NB4 (cell line): ENCODE data around the gene PARP8.
"Not testable (repeated sequence)": the region's sequence is repeated elsewhere in the genome, so short reads cannot be mapped to it uniquely, and the experiment has no call there.

Source experiments
- DNase-seq: peaks from one replicate; pipeline ENCODE4 v3.0.0; 2010; ENCODE audit warnings: low read depth
- H3K4me3 ChIP-seq: one replicate; pipeline ENCODE4 v1.5.1; 2011; ENCODE audit warnings: mild to moderate bottlenecking, low read depth, low read length, moderate library complexity
- CTCF ChIP-seq: IDR thresholded peaks from one replicate; pipeline ENCODE4 v1.5.1; 2012; ENCODE audit warnings: low read depth, low read length
- MAX ChIP-seq: IDR thresholded peaks from 2 replicates; pipeline ENCODE4 v1.6.1; 2011; ENCODE audit warnings: low read depth, low read length
- MYC ChIP-seq: IDR thresholded peaks from 2 replicates; pipeline ENCODE4 v1.6.1; 2011; ENCODE audit warnings: low read depth, low read length
- POLR2A ChIP-seq: IDR thresholded peaks from 2 replicates; pipeline ENCODE4 v1.6.1; 2011; ENCODE audit warnings: mild to moderate bottlenecking; ENCODE audit not compliant: insufficient read length; ENCODE audit errors: extremely low read depth

The PARP8 gene

GRCh38 chr5:50807661-50808060 lies 141.2 kb downstream of the PARP8 start:
- no peak for DNase-seq
- no peak for TF ChIP-seq CTCF
- TF ChIP-seq MYC: no peak
- TF ChIP-seq POLR2A: no peak
- H3K4me3 ChIP-seq: no peak overlapping the region

GRCh38 chr5:50808406-50808805 lies 142.0 kb downstream of the PARP8 start:
- DNase-seq: no peak
- no peak for TF ChIP-seq CTCF
- TF ChIP-seq POLR2A: no peak
- TF ChIP-seq MAX: no peak
- TF ChIP-seq MYC: no peak
- no peak overlapping the region for H3K4me3 ChIP-seq

GRCh38 chr5:50811746-50812145 lies 145.3 kb downstream of the PARP8 start:
- not testable (repeated sequence) for DNase-seq, H3K4me3 ChIP-seq

GRCh38 chr5:50813691-50814090 lies 147.3 kb downstream of the PARP8 start:
- no peak for DNase-seq

GRCh38 chr5:50814556-50814955 lies 148.1 kb downstream of the PARP8 start:
- no peak overlapping the region for H3K4me3 ChIP-seq
- TF ChIP-seq POLR2A (no peak), MAX (no peak), MYC (no peak)
- DNase-seq: no peak

More at GRCh38 chr5:50813691-50814090, 147.3 kb downstream of the PARP8 start:
- no peak overlapping the region for H3K4me3 ChIP-seq
- TF ChIP-seq MYC (no peak), POLR2A (no peak), CTCF (no peak), MAX (no peak)

- no peak for TF ChIP-seq MAX
- TF ChIP-seq MYC: no peak
- TF ChIP-seq POLR2A: no peak
- TF ChIP-seq CTCF: no peak
- no peak for DNase-seq
- H3K4me3 ChIP-seq: no peak overlapping the region
Observed at GRCh38 chr5:50822046-50822445, 155.6 kb downstream of the PARP8 start.

- TF ChIP-seq POLR2A (no peak), MAX (no peak), MYC (no peak)
- DNase-seq: no peak
- no peak overlapping the region for H3K4me3 ChIP-seq
Observed at GRCh38 chr5:50822761-50823160, 156.3 kb downstream of the PARP8 start.

GRCh38 chr5:50823568-50823967 lies 157.1 kb downstream of the PARP8 start:
- no peak for DNase-seq
- TF ChIP-seq MAX: no peak
- no peak for TF ChIP-seq CTCF
- TF ChIP-seq MYC: no peak
- TF ChIP-seq POLR2A: no peak
- no peak overlapping the region for H3K4me3 ChIP-seq
